HG03354 (cell line): ENCODE measurements around the gene TRIP10.
"Not testable (repeated sequence)": the region's sequence is repeated elsewhere in the genome, so short reads cannot be mapped to it uniquely, and the experiment has no call there.

Source experiments
- ATAC-seq: cut with Tn5 transposase; IDR thresholded peaks from one replicate; pipeline ENCODE4 v1.9.1; 2021; ENCODE audit warnings: mild to moderate bottlenecking; ENCODE audit not compliant: unreplicated experiment, poor library complexity, severe bottlenecking

The TRIP10 gene, protein sequence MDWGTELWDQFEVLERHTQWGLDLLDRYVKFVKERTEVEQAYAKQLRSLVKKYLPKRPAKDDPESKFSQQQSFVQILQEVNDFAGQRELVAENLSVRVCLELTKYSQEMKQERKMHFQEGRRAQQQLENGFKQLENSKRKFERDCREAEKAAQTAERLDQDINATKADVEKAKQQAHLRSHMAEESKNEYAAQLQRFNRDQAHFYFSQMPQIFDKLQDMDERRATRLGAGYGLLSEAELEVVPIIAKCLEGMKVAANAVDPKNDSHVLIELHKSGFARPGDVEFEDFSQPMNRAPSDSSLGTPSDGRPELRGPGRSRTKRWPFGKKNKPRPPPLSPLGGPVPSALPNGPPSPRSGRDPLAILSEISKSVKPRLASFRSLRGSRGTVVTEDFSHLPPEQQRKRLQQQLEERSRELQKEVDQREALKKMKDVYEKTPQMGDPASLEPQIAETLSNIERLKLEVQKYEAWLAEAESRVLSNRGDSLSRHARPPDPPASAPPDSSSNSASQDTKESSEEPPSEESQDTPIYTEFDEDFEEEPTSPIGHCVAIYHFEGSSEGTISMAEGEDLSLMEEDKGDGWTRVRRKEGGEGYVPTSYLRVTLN

DNA sequence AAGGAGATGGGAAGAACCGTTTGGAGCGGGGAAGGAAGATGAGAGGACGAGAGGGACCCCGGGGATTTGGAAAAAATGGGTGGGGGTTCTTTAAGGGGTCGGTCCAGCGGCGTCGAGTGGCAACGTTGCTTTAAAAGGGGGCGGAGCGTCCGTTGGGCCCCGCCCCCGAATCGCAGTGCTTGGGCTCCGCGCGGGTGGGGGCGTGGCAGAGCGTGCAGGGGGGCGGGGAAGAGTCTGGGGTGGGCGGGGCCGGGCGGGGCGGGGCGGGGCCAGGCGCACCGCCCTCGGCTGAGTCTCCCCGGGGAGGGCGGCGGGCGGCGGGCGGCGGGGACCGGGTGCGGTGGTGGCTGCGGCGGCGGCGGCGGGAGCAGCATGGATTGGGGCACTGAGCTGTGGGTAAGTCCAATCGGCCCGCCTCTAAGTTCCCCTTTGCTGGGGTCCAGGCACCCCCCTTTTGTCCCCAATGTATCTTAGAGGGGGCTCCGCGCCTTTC lies at the start of gene TRIP10:
TRIP10 (plus strand) TSS at position 291 of the 493 bp plus-strand sequence; CDS start at position 373, 82 bp downstream.
- no peak for ATAC-seq

DNA sequence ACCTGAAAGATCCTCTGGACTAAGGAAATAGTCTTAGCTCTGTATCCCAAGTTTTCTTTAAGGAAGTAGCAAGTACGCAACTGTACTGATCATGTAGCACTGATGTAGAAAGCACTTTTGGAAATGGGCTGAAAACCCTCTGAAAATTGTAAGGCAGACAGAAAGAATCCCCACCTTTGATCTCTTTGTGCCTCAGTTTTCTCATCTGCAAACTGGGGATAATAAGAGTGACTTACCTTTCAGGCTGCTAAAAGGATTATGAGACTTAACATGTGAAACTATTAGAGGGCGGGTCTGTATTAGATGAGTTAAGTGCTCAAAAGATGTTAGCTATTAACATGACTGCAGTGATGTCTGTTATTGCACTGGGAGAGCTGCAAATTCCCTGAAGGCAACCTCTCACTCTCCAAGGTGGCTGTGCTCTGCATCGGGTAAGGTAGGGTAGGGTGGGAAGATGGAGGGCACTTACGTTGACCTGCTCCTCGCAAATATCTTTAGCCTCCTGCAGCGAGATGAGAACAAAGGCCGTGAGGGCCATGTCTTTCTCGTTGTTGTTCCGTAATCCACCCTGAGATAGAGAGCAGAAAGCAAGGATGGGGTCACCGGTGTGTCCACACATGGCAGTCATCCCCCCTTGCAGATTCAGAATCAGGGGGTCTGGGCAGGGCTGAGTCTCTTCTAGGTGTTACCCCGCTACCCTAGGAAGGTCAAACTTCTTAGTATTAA lies 49.2 kb upstream of the TRIP10 start:
- no peak for ATAC-seq

DNA sequence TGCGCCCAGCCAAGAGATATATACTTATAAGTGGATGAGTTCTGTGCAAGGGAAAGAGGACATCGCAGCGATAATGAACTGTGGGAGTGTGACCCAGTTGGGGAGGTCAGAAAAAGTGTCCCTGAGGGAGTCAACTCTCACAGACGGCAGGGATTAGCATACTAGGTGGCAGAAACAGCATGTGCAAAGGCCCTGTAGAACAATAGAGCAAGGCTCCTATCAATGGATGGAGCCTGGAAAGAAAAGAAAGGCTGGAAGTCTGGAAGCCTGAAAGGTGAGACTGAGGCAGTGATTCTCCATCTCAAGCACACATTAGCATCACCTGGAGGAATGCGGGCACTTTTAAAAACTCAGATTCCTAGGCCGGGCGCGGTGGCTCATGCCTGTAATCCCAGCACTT lies 48.1 kb upstream of the TRIP10 start:
- ATAC-seq = no peak

DNA sequence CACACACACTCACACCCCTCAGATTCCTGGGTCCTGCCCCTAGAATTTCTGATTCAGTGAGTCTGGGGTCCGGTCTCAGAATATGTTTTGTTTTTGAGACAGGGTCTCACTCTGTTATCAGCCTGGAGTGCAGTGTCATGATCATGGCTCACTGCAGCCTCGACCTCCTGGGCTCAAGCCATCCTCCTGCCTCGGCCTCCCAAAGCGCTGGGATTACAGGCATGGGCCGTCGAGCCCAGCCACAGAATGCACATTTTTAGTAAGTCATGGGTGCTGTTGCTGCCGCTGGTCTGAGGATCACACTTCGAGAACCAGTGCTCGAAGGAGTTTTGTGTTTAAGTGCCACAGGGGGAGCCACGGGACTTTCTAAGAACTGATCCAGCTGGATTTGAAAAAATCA lies 47.5 kb upstream of the TRIP10 start:
- ATAC-seq = no peak

DNA sequence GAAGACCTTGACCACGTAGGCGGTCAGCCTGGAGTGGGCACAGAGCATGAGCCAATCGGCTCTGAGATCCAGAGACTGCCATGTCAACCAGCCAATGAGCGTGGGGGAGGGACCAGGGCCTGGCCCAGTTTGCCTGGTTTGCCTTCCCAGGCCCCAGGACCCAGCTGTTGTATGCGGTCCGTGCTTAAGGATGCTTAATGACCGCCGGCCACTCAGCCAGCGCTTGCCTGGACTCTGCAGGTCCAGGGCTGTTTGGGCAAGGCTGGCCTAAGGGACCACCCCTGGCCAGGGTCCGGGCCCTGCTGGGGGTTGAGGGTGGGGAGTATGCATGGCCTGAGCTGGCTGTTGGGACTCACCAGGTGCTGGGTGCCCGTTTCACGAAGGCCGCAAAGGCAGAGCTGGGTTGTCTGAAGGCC lies 46.4 kb upstream of the TRIP10 start:
- no peak for ATAC-seq

DNA sequence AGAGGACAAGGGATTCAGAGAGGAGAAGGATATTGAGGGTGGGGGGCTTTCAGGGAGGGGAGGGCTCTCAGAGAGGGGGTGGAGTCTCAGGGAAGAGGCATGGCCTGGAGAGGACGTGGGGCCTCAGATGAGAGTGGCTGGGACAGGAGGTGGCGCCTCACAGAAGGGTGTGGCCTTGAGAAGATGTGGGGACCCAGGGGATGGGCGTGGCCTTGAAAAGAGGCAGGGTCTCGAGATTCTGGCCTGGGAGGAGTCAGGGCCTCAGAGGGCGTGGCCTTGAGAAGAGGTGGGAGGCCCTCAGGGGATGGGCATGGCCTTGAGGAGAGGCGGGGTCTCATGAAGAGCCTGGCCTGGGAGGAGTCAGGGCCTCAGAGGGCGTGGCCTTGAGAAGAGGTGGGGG lies 45.8 kb upstream of the TRIP10 start:
- ATAC-seq = no peak

DNA sequence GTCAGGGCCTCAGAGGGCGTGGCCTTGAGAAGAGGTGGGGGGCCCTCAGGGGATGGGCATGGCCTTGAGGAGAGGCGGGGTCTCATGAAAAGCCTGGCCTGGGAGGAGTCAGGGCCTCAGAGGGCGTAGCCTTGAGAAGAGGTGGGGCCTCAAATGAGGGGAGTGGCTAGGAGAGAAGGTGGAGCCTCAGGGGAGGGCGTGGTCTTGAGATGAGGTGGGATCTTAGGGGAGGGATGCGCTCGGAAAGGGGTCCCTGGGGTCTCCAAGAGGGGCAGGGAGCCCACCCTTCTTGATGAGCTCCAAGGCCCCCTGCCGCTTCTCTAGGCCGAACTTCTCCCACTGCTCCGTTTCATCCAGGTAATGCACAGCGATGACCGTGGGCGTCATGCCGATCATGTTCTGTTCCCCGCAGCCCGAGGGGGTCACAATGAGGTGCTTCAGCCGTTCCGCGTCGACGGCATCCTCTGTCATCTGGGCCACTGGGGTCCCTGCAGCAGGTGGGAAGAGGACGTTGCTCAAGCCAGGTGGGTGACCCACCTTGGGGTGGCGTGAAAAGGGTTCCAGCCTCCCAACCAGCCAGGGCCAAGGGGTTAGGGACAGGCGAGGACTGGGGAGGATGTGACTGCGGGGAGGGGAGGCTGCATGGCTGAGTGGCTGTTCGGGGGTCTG lies 45.2 kb upstream of the TRIP10 start:
- no peak for ATAC-seq

DNA sequence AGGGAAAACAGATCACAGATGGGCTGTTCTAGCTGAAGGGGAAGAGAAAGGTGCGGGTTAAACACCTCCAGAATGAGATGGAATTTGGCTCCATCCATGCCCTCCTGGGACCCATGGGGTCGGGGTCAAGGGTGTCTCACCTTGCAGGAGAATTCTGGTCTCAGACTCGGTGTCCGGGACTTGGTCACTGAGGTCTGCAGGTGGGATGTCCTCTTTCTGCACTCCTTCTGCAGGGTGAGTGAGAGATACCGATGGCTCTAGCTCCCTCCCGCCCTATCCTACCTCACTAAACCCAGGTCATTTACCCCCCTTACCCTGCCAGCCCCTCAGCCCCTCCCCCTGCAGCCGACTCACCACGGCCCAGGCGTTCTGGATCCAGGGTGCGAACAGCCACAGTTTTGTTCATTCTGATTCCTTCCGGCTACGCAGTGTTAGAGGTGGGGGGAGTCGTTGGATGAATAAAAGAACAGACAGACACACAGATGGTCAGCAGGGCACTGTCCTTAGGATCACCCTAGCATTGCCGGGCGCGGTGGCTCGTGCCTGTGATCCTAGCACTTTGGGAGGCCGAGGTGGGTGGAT lies 43.1 kb upstream of the TRIP10 start:
- ATAC-seq = no peak

DNA sequence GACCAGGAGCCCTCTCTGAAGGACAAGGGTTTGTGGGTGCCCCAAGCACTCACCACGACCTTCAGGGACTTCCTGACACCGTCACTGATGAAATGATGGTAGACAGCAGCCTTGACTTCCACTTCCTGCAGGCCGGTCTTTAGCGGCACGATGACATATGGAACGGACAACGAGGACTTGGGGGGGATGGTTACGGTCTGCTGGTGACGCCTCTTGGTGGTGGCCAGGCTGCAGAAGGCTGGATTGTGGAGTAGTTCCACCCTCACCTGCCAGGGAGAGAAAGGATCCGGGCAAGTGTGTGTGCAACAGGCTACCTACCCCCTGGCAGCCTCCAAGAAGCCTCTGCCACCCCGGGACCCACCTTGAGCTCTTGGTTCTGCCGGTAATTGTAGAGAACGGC lies 42.2 kb upstream of the TRIP10 start:
- ATAC-seq = no peak

DNA sequence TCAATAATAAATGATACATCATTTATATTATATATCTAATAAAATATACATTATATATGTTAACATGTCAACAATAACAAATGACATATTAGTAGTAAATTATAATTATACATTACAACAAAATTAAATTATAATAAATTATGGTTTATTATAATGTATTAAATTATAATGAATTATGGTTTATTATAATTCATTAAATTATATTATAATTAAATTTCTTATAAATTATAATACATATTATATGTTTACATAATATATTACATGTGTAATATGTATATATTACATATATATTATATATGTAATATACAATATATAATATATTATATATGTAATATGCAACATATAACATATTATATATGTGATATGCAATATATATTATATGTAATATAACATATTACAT lies 39.5 kb upstream of the TRIP10 start:
- no peak for ATAC-seq

DNA sequence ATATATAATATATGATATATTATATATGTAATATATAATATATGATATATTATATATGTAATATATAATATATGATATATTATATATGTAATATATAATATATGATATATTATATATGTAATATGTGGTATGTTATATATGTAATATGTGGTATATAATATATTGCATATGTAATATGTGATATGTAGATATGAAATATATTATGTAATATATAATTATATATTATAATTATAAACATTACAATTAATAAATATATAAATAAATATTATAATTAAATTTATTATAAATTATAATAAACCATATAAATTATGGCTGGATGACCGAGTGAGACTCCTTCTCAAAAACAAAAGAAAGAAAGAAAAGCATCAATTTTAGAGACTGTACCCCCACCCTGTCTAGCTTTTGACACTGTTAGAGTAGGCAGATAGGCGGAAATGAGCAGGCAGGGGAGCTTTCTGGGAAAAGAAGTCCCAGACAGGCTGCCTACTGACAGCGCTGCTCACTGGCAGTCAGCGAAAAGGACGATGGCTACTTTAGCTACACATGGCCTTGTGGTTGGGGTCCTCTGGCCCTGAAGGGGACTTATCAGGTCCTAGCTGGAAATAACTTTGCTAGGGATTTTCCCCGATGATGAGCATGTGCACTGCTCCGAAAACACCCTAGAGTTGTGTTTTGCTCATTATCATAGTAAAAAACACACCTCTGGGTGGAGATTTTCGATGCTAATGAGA lies 38.7 kb upstream of the TRIP10 start:
- ATAC-seq = no peak

DNA sequence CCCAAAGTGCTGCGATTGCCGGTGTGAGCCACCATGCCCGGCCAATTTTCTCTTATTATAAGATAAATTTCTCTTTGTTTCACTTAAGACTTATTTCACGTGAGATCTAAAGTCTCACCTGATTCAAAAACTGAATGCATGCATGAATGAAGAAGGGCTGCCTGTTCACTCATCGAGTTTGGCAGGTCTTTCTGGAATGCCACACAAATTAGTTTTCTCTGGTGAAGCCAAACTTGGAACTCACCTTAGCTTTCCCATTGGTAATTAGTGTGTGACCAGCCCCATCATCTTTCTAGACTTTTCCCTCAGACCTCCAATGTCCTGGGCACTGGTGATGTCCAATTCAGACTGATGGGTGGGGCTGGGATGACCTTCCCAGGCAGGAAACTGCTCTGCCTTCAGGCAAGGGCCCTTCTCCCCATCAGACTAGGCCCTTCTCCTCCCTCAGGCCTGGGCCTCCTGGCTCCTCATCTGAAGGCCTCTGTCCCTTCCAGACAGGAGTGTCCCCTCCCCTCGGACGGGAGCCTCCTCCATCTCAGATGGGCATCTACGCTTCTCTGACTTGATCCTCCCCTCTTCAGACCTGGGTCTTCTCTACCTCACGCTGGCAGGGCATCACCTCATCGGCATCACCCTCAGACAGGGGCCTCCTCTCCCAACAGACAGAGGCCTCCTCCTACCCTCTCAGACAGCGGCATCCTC lies 33.4 kb upstream of the TRIP10 start:
- no peak for ATAC-seq

DNA sequence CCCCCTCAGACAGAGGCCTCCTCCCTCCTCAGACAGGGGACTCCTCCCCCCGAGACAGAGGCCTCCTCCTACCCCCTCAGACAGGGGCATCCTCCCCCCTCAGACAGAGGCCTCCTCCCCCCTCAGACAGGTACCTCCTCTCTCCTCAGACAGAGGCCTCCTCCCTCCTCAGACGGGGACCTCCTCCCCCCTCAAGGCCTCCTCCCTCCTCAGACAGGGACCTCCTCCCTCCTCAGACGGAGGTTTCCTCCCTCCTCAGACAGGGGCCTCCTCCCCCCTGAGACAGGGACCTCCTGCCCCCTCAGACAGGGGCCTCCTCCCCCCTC lies 32.9 kb upstream of the TRIP10 start:
- no peak for ATAC-seq

DNA sequence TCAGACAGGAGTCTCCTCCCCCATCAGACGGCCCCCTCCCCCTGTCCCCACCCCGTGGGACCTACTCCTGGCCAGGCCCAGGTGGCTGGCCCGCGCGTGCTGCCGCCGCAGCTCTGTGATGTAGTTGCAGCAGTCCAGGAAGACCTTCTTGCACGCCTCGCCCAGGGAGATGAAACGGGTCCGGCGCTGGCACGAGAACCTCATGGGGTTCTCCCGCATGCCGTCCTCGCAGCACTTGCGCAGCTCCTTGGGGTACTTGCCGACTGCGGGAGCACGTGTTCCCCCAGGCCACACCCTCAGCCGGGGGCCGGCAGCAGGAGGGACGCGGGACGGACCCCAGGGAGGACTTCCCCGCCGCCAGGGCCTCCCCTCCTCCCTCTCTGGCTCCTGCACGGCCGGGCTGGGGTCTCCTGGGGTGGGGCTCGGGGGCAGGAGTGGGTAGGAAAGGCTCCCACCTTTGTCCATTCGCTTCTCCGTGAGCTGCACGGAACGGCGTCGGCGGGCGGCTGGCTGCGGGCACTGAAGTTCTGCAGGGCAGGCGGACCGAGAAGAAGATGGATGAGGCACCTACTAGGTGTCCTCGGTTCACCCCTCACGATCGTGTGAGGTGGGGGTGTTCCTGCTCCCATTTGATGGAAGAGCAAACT lies 32.3 kb upstream of the TRIP10 start:
- no peak for ATAC-seq

DNA sequence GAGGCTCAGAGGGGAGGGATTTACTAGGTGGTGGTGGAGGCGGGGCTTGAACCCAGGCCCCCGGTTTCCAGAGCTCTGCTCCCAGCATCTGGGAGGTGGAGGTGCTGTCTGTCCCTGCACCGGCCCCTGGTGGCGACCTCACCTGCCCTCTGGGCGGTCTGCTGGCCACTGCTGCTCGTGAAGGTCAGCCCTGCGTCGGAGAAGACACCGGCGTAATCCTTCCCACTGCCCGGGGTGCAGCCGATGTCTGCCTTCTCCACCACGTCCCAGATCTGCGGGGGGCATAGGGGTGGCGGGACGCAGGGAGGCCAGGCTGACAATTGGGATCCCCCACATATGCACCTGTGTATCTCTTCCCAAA lies 31.8 kb upstream of the TRIP10 start:
- no peak for ATAC-seq

DNA sequence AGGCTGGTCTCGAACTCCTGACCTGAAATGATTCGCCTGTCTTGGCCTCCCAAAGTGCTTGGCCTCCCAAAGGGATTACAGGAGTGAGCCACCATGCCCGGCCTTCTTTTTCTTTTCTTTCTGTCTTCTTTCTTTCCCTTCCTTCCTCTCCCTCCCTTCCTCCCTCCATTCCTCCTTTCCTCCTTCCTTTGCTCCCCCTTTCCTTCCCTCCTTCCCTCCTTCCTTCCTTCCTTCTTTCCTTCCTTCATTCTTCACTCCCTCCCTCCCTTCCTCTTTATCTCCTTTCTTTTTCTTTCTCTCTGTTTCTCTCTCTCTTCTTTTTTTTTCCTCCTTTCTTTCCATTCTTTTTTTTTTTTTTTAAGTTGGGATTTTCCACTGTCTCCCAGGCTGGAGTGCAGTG lies 31.1 kb upstream of the TRIP10 start:
- ATAC-seq = no peak

DNA sequence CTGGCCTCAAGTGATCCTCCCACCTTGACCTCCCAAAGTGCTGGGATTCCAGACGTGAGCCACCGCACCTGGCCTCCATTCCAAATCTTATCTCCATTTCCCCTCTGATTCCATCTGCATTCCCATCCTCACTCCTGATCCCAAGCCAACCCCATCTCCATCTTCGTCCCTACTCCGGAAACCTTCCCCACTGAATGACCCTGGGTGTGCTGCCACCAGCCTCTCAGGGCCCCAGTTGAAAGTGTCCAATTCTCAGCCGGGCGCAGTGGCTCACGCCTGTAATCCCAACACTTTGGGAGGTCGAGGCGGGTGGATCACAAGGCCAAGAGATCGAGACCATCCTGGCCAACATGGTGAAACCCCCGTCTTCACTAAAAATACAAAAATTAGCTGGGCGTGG lies 30.6 kb upstream of the TRIP10 start:
- ATAC-seq = not testable (repeated sequence)

DNA sequence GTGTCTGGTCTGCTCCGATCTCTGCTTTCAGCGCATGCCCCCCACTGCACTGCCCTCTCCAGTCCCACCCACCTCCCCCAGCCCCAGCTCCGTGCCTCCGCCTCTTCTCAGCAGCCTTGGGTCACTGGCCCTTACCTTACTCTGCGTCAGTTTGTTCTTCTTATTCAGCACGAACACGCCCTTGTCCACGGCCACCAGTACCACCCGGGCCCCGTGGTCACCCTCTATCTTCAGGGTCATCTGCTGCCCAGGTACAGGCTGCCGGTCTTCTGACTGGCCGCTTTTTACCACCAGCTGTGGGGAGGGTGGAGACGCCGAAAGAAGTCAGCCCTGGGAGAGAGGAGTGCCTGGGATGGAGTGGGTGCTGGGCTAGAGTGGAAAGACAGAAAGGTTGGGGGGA lies 29.9 kb upstream of the TRIP10 start:
- ATAC-seq = no peak
